Islet precursor cell (in vitro differentiated cells): ENCODE data around the gene ZNF692.
"Not testable (repeated sequence)": the region's sequence is repeated elsewhere in the genome, so short reads cannot be mapped to it uniquely, and the experiment has no call there.

Source experiments
- DNase-seq: peaks from one replicate; pipeline ENCODE4 v3.0.0-alpha.2; 2018

The ZNF692 gene, protein sequence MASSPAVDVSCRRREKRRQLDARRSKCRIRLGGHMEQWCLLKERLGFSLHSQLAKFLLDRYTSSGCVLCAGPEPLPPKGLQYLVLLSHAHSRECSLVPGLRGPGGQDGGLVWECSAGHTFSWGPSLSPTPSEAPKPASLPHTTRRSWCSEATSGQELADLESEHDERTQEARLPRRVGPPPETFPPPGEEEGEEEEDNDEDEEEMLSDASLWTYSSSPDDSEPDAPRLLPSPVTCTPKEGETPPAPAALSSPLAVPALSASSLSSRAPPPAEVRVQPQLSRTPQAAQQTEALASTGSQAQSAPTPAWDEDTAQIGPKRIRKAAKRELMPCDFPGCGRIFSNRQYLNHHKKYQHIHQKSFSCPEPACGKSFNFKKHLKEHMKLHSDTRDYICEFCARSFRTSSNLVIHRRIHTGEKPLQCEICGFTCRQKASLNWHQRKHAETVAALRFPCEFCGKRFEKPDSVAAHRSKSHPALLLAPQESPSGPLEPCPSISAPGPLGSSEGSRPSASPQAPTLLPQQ

DNA sequence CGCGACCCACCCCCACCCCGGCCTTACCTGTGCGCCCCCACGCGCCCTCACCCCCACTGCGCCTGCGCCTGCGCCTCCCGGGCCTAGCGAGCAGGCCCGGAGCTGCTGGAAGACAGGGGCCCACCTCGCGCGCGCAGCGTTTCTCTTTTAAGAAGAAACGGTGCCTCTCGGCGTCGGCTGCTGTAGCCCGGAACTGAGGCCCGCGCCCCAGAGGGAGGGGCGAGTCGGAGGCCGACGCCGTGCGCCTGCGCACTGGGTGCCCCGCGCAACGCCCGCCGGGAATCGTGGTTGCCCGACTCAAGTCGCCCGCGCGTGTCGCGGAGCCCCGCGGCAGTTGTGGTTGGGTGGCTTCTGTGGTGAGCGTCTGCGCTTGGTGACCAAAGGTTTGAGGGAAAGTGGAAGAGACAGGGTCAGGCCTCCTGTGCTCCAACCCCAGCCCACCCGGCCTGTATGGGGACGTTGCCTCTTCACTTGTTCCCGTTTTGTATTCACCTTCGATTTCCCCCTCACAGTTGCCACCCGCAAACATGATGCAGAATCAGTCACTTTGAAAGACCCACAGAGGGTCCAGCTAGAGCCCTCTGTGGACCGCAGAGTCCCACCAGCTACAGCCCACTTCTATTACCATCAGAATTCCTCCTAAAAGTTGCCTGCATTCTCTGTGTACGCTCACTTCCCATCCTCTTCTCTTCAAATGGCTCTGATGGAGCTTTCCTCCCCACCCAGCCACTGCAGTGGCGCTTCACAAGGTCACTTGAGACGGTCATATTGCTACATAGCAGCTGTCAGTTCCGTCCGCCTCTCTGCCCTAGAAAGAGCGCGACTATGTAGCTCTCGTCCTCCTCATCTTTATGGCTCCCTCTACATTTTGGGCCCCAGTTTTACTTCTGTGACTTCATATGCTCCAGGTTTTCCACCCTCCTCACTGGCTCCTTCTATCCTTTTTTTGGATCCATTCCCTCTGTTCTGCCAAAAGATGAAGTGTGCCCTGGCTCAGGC lies at the start of gene ZNF692:
Gene ZNF692 (minus strand): TSS at position 195 of the 999 bp plus-strand sequence. CDS start 776 bp downstream, outside the sequence.
- DNase-seq: peak; percentile 98

DNA sequence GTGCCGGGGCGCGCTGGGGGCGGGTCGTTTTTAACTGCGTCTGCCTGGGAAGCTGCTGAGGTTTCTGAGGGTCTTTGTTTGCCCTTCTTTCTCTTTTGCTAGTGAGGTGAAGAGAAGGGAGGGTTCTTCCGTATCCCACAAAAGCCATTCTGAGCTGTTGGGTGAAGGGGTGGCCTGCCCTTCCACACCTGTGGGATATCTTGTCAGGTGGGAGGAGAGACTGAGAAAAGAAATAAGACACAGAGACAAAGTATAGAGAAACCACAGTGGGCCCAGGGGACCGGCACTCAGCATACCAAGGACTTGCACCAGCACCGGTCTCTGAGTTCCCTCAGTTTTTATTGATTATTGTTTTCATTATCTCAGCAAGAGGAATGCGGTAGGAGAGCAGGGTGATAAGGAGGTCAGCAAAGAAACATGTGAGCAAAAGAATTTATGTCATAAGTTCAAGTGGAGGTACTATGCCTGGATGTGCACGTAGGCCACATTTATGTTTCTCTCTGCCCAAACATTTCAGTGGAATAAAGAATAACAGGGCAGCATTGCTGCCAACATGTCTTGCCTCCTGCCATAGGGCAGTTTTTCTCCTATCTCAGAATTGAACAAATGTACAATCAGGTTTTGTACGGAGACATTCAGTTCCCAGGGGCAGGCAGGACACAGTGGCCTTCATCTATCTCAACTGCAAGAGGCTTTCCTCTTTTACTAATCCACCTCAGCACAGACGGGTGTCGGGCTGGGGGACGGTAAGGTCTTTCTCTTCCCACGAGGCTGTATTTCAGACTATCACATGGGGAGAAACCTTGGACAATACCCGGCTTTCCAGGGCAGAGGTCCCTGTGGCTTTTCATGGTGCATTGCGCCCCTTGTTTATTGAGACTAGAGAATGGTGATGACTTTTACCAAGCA lies 48.1 kb upstream of the ZNF692 start:
- no peak for DNase-seq

GRCh38 chr1:248906009-248906752 lies 47.3 kb upstream of the ZNF692 start, which contains the start of gene PGBD2:
TSS of gene PGBD2 (plus strand) at chr1:248906235. CDS start at chr1:248913863, 7,628 bp downstream.
- DNase-seq: peak; percentile 98

DNA sequence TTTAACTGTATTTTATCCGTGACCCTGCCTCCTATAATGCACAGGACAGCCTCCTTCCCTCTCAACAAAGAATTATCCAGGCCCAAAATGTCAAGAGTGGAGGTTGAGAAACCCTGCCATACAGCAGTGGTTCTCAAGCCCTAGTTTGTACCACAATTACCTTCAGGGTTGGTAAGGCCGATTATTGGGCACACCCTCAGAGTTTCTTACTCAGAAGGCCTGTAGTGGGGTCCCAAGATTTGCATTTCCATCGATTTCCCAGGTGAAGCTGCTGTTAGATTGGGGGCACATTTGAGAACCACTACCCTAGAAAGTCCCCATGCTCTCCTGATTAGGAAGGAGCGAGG lies 46.8 kb upstream of the ZNF692 start:
- no peak for DNase-seq

DNA sequence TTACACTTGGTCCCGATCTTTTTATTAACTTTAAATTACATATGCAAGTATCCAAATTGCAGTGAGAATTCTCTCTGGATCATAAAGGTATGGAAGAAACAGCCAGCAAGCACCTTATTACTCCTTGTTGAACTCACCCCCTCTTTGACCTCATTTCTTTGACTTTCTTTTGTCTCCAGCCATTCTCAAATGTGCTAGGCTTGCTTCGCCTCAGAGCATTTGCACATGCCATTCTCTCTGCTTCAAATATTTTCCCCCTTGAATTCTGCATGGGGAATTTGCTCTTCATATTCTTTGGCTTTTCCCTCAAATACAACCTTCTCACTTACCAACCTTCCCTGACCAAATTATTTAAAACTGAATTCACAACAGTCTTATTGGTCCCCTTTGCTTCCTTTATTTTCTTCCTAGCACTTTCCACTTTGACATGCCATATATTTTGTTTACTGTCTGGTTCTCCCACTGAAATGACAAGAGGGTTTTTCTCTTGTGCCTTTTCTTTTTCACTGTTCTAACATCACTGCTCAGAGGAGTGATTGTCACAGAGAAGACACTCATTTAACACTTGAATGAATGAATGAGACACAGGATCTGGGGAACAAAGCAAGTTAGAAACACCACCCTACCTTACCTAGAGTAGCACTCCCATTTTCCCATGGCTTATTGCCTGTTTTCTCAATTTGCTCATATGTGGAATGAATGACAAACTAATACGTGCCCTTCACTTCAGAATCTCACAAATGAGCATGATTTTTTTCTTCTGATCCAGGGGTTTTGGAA lies 45.7 kb upstream of the ZNF692 start:
- DNase-seq: no peak

- DNase-seq: no peak
Observed at GRCh38 chr1:248901578-248901977, 42.7 kb upstream of the ZNF692 start.

GRCh38 chr1:248900637-248901036 lies 41.8 kb upstream of the ZNF692 start:
- DNase-seq: no peak

GRCh38 chr1:248897412-248898337 lies 38.8 kb upstream of the ZNF692 start:
- DNase-seq: no peak

DNA sequence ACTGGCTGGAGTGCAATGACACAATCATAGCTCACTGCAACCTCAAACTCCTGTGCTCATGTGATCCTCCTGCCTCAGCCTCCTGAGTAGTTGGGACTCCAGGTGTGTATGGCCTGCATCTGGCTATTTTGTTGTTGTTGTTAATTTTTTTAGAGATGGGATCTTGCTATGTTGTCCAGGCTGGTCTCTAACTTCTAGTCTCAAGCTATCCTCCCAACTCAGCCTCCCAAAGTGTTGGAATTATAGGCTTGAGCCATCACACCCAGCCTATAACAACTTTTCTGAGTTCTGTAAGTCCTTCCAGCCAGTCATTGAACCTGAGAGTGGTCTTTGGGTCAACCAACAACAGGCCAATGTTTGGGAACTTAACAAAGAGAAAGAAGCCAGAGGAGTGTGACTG lies 36.0 kb upstream of the ZNF692 start:
- DNase-seq: no peak

DNA sequence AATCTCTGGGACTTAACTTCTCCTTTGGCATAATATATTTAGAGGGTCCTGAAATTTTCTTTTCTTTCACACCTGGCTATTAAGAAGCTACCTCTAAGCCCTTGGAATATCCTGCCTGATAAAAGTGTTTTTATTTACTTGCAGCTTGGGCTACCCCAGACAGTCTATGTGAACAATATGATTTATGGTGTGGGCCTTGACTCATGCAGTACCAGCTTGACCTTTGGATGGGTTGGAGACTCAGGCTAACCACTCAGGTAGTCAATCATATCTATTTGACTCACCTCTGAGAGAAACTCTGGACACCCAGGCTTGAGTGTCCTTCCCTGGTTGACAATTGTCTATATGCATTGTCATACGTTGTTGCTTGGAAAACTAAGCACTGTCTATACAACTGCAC lies 33.7 kb upstream of the ZNF692 start:
- DNase-seq: no peak

DNA sequence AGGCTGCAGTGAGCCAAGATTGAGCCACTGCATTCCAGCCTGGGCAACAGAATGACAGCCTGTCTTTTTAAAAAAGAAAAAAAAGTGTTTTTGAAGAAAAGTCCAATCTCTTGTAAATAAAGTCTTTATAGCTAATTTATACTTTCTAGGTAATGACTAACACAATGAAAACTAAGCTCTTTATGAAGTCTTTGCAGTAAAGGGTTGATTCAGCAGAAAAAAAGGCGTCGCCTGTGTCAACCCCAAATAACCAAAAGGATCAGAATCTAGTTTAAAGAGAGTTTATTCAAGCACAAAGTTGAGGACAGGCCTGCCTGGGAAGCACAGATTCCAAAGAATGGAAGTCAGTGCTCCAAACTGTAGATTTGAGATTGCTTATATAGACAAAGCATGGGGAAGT lies 32.9 kb upstream of the ZNF692 start:
- no peak for DNase-seq

GRCh38 chr1:248890549-248891498 lies 31.9 kb upstream of the ZNF692 start:
- no peak for DNase-seq

DNA sequence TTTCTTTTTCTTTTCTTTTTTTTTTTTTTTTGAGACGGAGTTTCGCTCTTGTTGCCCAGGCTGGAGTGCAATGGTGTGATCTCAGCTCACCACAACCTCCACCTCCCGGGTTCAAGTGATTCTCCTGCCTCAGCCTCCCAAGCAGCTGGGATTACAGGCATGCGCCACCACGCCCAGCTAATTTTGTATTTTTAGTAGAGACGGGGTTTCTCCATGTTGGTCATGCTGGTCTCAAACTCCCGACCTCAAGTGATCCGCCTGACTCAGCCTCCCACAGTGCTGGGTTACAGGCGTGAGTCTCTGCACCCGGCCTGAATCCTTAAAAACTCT lies 31.0 kb upstream of the ZNF692 start:
- DNase-seq: not testable (repeated sequence)

DNA sequence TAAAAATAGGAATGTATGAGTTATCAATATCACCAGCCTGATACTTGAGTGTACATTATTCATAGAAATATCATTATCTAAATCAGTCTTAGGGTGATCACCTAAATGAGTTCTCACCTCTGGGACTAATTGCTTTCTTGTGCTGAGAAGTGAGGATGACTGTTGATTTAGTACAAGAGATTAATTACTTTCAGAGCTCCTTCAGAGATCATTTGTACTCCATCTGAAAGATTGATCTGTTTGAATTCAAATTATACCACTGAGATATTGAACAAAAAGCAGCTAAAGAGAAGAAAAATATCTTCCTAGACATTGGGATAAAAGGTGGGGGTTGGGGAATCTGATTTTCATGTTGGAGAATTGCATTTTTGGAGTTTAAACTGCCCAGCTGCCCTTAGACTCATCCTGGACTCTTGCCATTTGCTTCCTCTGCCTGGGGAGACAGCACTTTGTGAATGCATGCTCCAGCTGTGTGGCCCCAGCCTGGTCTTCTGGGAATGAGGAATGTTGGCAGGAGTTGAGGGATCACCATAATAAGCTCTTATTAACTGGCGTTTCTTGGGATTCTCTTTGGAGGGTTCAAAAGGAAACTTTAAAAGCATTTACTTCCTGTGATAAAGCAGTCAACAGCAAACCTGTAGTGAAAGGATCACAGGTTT lies 27.5 kb upstream of the ZNF692 start:
- no peak for DNase-seq

DNA sequence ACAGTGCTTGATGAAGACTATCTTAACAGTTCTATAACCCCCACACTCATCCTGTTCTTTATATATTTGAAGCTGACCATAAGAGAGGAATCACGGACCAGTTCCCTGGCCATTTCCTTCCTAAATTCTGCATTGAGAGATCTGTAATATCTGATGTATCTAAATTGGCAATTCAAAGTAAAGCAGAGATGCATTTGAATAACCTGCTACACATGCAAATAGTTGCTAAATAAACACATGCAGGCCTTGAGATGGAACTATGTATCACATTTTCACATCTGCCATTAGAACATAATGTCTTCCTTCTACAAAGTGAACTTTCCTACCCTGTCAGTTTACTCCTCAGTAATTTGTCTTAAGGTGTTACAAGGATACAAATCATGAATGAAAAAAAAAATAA lies 26.8 kb upstream of the ZNF692 start:
- no peak for DNase-seq

- DNase-seq: no peak
Observed at GRCh38 chr1:248884632-248885295, 25.9 kb upstream of the ZNF692 start.

DNA sequence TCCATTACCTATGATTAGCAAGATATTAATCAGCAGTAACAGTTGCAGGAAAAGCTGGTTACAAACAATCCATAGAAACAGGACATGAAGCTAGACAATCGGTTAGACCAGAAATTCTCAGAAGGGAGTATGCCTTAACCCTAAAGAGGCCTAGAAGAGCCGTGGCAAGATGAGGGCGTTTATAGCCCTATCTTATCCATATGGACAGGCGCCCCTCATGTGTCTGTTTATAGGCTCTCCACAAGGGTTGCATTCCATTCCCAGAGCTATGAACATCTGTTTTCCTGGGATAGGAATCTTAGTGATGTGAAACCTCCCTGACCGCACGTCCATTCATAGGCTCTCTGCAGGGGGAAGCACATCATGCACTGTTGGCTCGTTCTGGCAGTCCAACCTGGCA lies 23.5 kb upstream of the ZNF692 start:
- DNase-seq: not testable (repeated sequence)
